ENCODE results near the gene POLR3A. TPM values are rescaled to one million over a fixed set of nuclear protein-coding genes. Genes with fewer than 3 reads are reported as not detected.

The POLR3A gene
- total and polyA plus RNA-seq, 2 donors (not counting 1 experiment from before 2014, with no cell fraction given) = 11.6 to 16.8 TPM

DNA sequence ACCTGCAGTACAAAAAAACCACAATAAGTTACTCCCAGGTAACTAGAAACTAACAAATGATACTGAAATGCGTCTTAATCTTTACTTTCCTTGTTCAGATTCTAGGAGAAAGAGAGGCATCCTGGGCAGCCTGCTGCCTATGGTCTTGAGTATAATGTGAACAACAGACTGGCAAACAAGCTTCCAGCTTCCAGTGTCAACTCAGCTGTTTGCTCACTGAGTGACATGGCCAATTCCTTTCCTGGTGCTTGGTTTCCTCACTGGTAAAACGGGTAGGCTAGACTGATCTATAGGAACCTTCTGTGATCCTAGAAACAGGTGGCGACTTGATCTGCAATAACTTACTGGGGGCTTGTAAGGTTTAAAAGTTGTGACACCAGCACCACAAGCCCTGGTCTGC lies 10.1 kb downstream of the POLR3A start:
- TF ChIP-seq, protein P1, sequence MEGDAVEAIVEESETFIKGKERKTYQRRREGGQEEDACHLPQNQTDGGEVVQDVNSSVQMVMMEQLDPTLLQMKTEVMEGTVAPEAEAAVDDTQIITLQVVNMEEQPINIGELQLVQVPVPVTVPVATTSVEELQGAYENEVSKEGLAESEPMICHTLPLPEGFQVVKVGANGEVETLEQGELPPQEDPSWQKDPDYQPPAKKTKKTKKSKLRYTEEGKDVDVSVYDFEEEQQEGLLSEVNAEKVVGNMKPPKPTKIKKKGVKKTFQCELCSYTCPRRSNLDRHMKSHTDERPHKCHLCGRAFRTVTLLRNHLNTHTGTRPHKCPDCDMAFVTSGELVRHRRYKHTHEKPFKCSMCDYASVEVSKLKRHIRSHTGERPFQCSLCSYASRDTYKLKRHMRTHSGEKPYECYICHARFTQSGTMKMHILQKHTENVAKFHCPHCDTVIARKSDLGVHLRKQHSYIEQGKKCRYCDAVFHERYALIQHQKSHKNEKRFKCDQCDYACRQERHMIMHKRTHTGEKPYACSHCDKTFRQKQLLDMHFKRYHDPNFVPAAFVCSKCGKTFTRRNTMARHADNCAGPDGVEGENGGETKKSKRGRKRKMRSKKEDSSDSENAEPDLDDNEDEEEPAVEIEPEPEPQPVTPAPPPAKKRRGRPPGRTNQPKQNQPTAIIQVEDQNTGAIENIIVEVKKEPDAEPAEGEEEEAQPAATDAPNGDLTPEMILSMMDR (conservative IDR thresholded peaks at IDR 0.05 in 1 of 2, IDR thresholded peaks at IDR 0.05 in 1 of 2; ENCODE audit: low read depth in 1 of 2, low read length in 2 of 2) = no peak
- no peak for TF ChIP-seq EZH2 (IDR thresholded peaks at IDR 0.05; ENCODE audit: low read length, missing control alignments)
- H4K20me1 ChIP-seq (ENCODE audit: control insufficient read depth, extremely low read depth, insufficient read depth, low read length) = no peaks in the 10 kb centered on the region
- no peak overlapping the region for H3K4me3 ChIP-seq (replicated peaks in 1 of 4; ENCODE audit: control extremely low read depth in 1 of 4, insufficient read depth in 1 of 4, low read depth in 3 of 4, low read length in 4 of 4)
- no peaks in the 10 kb centered on the region for H3K27me3 ChIP-seq (ENCODE audit: control insufficient read depth, insufficient read depth, low read length)
- H3K9me3 ChIP-seq (ENCODE audit: control insufficient read depth, insufficient read depth, low read depth, low read length) = no peaks in the 10 kb centered on the region
- DNase-seq (ENCODE audit: low read depth in 2 of 2) = no peak
- H2AFZ ChIP-seq (ENCODE audit: low read length) = no peak overlapping the region
- H3K36me3 ChIP-seq (ENCODE audit: control insufficient read depth, insufficient read depth, low read length) = peaks cover 21% of the 10 kb centered on the region
- no peaks in the 10 kb centered on the region for H3K79me2 ChIP-seq (ENCODE audit: control insufficient read depth, insufficient read depth, low read length)
- H3K4me2 ChIP-seq (ENCODE audit: extremely low read depth, insufficient read depth, low read length) = no peak overlapping the region
- H3K27ac ChIP-seq (ENCODE audit: insufficient read depth, low read length) = no peak overlapping the region
- H3K4me1 ChIP-seq (ENCODE audit: control insufficient read depth, extremely low read depth, insufficient read depth, low read length) = no peaks in the 10 kb centered on the region
- no peak overlapping the region for H3K9ac ChIP-seq (ENCODE audit: insufficient read depth, low read length)

DNA sequence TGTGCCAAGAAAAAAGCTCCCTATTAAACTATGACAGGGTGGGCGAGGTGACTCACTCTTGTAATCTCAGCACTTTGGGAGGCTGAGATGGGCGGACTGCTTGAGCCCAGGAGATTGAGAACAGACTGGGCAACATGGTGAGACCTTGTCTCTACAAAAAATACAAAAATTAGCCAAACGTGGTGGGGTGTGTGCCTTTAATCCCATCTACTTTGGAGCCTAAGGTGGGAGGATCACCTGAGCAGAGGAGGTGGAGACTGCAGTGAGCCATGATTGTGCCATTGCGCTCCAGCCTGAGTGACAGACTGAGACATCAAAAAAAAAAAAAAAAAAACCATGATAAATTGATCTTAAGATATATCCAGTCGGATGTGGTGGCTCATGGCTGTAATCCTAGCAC lies 11.5 kb downstream of the POLR3A start:
- Histone ChIP-seq H3K4me1 (ENCODE audit: control insufficient read depth, extremely low read depth, insufficient read depth, low read length) (no peaks in the 10 kb centered on the region), H3K27ac (ENCODE audit: insufficient read depth, low read length) (no peak overlapping the region), H3K4me3 (replicated peaks in 1 of 4; ENCODE audit: control extremely low read depth in 1 of 4, insufficient read depth in 1 of 4, low read depth in 3 of 4, low read length in 4 of 4) (no peak overlapping the region), H3K79me2 (ENCODE audit: control insufficient read depth, insufficient read depth, low read length) (no peaks in the 10 kb centered on the region), H3K36me3 (ENCODE audit: control insufficient read depth, insufficient read depth, low read length) (peaks cover 14% of the 10 kb centered on the region), H3K9me3 (ENCODE audit: control insufficient read depth, insufficient read depth, low read depth, low read length) (no peaks in the 10 kb centered on the region), H3K4me2 (ENCODE audit: extremely low read depth, insufficient read depth, low read length) (no peak overlapping the region), H3K9ac (ENCODE audit: insufficient read depth, low read length) (no peak overlapping the region), H3K27me3 (ENCODE audit: control insufficient read depth, insufficient read depth, low read length) (no peaks in the 10 kb centered on the region), H2AFZ (ENCODE audit: low read length) (no peak overlapping the region), H4K20me1 (ENCODE audit: control insufficient read depth, extremely low read depth, insufficient read depth, low read length) (no peaks in the 10 kb centered on the region)
- DNase-seq (ENCODE audit: low read depth in 2 of 2) = no peak
- TF ChIP-seq EZH2 (IDR thresholded peaks at IDR 0.05; ENCODE audit: low read length, missing control alignments) = no peak
- TF ChIP-seq, protein P1 (conservative IDR thresholded peaks at IDR 0.05 in 1 of 2, IDR thresholded peaks at IDR 0.05 in 1 of 2; ENCODE audit: low read depth in 1 of 2, low read length in 2 of 2) = no peak

DNA sequence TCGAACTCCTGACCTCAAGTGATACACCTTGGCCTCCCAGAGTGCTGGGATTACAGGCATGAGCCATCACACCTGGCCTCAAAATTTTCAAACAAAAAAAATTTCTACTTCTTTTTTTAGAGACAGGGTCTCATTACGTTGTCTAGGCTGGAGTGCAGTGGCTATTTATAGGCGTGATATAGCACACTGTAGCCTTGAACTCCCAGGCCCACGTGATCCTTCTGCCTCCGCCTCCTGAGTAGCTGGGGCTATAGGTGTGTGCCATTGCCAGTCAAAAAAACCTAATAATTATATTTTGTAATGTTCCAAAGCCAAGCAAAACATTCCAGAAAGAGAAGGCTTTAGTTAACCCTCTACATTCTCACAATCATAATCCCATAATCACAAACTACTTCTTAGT lies 13.8 kb downstream of the POLR3A start:
- no peak for DNase-seq (ENCODE audit: low read depth in 2 of 2)
- Histone ChIP-seq H4K20me1 (ENCODE audit: control insufficient read depth, extremely low read depth, insufficient read depth, low read length) (no peaks in the 10 kb centered on the region), H3K9me3 (ENCODE audit: control insufficient read depth, insufficient read depth, low read depth, low read length) (no peaks in the 10 kb centered on the region), H3K4me3 (replicated peaks in 1 of 4; ENCODE audit: control extremely low read depth in 1 of 4, insufficient read depth in 1 of 4, low read depth in 3 of 4, low read length in 4 of 4) (no peak overlapping the region), H3K27me3 (ENCODE audit: control insufficient read depth, insufficient read depth, low read length) (no peaks in the 10 kb centered on the region), H3K36me3 (ENCODE audit: control insufficient read depth, insufficient read depth, low read length) (peaks cover 6% of the 10 kb centered on the region), H3K9ac (ENCODE audit: insufficient read depth, low read length) (no peak overlapping the region), H3K4me1 (ENCODE audit: control insufficient read depth, extremely low read depth, insufficient read depth, low read length) (no peaks in the 10 kb centered on the region), H3K79me2 (ENCODE audit: control insufficient read depth, insufficient read depth, low read length) (no peaks in the 10 kb centered on the region), H3K27ac (ENCODE audit: insufficient read depth, low read length) (no peak overlapping the region), H3K4me2 (ENCODE audit: extremely low read depth, insufficient read depth, low read length) (no peak overlapping the region), H2AFZ (ENCODE audit: low read length) (no peak overlapping the region)
- TF ChIP-seq EZH2 (IDR thresholded peaks at IDR 0.05; ENCODE audit: low read length, missing control alignments) = no peak

All from fibroblast of lung (primary cell).